Panc1 (cell line): ENCODE measurements around the gene PCDHGA1. TPM values are rescaled to one million over a fixed set of nuclear protein-coding genes. Genes with fewer than 3 reads are reported as not detected.
"Not testable (repeated sequence)": the region's sequence is repeated elsewhere in the genome, so short reads cannot be mapped to it uniquely, and the experiment has no call there.

Source experiments
- ATAC-seq: fragments of 200-7000 bp; cut with Tn5 transposase; 2 replicates; pipeline ENCODE4 v1.9.1; 2020; ENCODE audit warnings: mild to moderate bottlenecking, moderate library complexity
- BruUV-seq: library from RNA; stranded (reverse); fragments of 400-500 nt; replicated peaks from 2 replicates; lab custom pipeline; 2021; lab: Mats Ljungman, UMichigan
- CTCF ChIA-PET: fragments of 300-600 bp; sonication (Branson Sonifier 250); formaldehyde crosslinking; loops from one replicate; lab custom pipeline; 2022; ENCODE audit warnings: antibody characterized with exemption; lab: Charles Lee
- POLR2A ChIA-PET: fragments of 300-600 bp; sonication (Branson Sonifier 250); formaldehyde crosslinking; loops from one replicate; lab custom pipeline; 2022; ENCODE audit warnings: antibody characterized with exemption; lab: Charles Lee
- DNase-seq: peaks from one replicate; pipeline ENCODE4 v3.0.0-alpha.2; 2010; ENCODE audit warnings: low read depth, low spot score
- H3K27ac ChIP-seq: 2 replicates; pipeline ENCODE4 v1.5.1; 2011; ENCODE audit warnings: mild to moderate bottlenecking, low read length, inconsistent platforms
- H3K27me3 ChIP-seq: fragments of 200-500 bp; sonication (Bioruptor generic); 2 replicates; pipeline ENCODE4 v1.6.0; 2014; ENCODE audit warnings: low read length, inconsistent platforms; ENCODE audit not compliant: control insufficient read depth, insufficient read depth
- H3K36me3 ChIP-seq: fragments of 200-500 bp; sonication (Bioruptor generic); 2 replicates; pipeline ENCODE4 v1.5.1; 2014; ENCODE audit warnings: inconsistent platforms, mild to moderate bottlenecking, low read length, moderate library complexity; ENCODE audit not compliant: control insufficient read depth, insufficient read depth
- H3K4me1 ChIP-seq: 2 replicates; pipeline ENCODE4 v1.5.1; 2011; ENCODE audit warnings: inconsistent platforms, mild to moderate bottlenecking, low read length, moderate library complexity; ENCODE audit not compliant: control insufficient read depth, insufficient read depth
- H3K4me3 ChIP-seq, 2 experiments: 2 replicates each; pipeline ENCODE4 v1.5.1; 2011 to 2012; ENCODE audit warnings: low read depth in 2 of 2, low read length in 2 of 2, mild to moderate bottlenecking in 2 of 2, inconsistent platforms in 1 of 2, moderate library complexity in 1 of 2
- H3K9me3 ChIP-seq: fragments of 200-500 bp; sonication (Bioruptor generic); 2 replicates; pipeline ENCODE4 v1.5.1; 2014; ENCODE audit warnings: low read depth, mild to moderate bottlenecking, inconsistent platforms, low read length, moderate library complexity; ENCODE audit not compliant: control insufficient read depth, insufficient read depth
- SIN3A ChIP-seq: IDR thresholded peaks from 2 replicates; pipeline ENCODE4 v1.6.1; 2012; ENCODE audit warnings: low read depth, mild to moderate bottlenecking, low read length, moderate library complexity, borderline replicate concordance; ENCODE audit not compliant: insufficient read depth
- TCF7L2 ChIP-seq: IDR thresholded peaks from 2 replicates; pipeline ENCODE4 v1.6.1; 2011; ENCODE audit warnings: mild to moderate bottlenecking, low read depth, low read length, inconsistent platforms
- in situ Hi-C: cut with HindIII; loops from 2 replicates; pipeline ENCODE4 v1.10.0; 2016; ENCODE audit warnings: low sequenced_read_pairs, low pct_unique_long_range_greater_than_20kb
- intact Hi-C: fragments of 100-400 bp; cut with micrococcal nuclease; formaldehyde crosslinking; loops from one replicate; pipeline ENCODE4 v1.10.0; 2022; ENCODE audit not compliant: unreplicated experiment
- total RNA-seq: library from RNA; stranded (reverse); gene quantifications from one replicate; pipeline ENCODE4 v1.2.1, GENCODE V29; 2021; ENCODE audit not compliant: unreplicated experiment
- TF ChIP-seq, protein P1 (sequence below): fragments of 450-650 bp; IDR thresholded peaks from 2 replicates; pipeline ENCODE4 v1.5.1; 2017; ENCODE audit warnings: mild to moderate bottlenecking
- TF ChIP-seq, protein P2 (sequence below), 2 experiments: IDR thresholded peaks; 2 replicates each; pipeline ENCODE4 v1.6.1; 2011 to 2012; ENCODE audit warnings: low read depth in 2 of 2, control low read depth in 1 of 2, low read length in 1 of 2, mild to moderate bottlenecking in 1 of 2, moderate library complexity in 1 of 2; ENCODE audit not compliant: insufficient read depth in 1 of 2

The PCDHGA1 gene
- total RNA-seq, 1 experiment from 2014 or later = 0.92 TPM

DNA sequence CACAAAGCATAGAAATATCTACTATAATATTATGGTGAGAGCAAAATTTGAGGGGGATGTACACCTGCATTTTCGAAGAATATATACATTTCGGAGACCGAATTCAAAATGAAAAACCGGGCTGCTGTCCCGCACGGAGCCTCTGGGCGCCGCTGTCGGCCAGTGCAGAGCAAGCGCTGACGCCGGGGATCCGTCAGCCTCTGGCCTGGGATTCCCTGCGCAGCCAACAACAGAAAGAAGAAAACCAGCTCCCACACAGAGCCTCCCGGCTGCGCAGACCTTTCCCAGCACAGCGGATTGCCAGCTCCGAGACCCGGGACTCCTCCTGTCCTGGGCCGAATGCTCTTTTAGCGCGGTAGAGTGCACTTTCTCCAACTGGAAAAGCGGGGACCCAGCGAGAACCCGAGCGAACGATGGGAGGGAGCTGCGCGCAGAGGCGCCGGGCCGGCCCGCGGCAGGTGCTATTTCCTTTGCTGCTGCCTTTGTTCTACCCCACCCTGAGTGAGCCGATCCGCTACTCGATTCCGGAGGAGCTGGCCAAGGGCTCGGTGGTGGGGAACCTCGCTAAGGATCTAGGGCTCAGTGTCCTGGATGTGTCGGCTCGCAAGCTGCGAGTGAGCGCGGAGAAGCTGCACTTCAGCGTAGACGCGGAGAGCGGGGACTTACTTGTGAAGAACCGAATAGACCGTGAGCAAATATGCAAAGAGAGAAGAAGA, 77.6 kb downstream of the PCDHGA1 start, which contains the start of gene PCDHGB6:
TSS of gene PCDHGB6 (plus strand) at position 232 of the 716 bp plus-strand sequence. CDS start at position 414, 182 bp downstream.
- intact Hi-C loops, DNase-seq, ATAC-seq, H3K27ac ChIP-seq, BruUV-seq, POLR2A ChIA-PET, H3K4me3 ChIP-seq, H3K27me3 ChIP-seq, H3K36me3 ChIP-seq, H3K4me1 ChIP-seq, in situ Hi-C loops, H3K9me3 ChIP-seq, CTCF ChIA-PET: not testable (repeated sequence)
- TF ChIP-seq, protein P1, sequence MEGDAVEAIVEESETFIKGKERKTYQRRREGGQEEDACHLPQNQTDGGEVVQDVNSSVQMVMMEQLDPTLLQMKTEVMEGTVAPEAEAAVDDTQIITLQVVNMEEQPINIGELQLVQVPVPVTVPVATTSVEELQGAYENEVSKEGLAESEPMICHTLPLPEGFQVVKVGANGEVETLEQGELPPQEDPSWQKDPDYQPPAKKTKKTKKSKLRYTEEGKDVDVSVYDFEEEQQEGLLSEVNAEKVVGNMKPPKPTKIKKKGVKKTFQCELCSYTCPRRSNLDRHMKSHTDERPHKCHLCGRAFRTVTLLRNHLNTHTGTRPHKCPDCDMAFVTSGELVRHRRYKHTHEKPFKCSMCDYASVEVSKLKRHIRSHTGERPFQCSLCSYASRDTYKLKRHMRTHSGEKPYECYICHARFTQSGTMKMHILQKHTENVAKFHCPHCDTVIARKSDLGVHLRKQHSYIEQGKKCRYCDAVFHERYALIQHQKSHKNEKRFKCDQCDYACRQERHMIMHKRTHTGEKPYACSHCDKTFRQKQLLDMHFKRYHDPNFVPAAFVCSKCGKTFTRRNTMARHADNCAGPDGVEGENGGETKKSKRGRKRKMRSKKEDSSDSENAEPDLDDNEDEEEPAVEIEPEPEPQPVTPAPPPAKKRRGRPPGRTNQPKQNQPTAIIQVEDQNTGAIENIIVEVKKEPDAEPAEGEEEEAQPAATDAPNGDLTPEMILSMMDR = peak; percentile 34

DNA sequence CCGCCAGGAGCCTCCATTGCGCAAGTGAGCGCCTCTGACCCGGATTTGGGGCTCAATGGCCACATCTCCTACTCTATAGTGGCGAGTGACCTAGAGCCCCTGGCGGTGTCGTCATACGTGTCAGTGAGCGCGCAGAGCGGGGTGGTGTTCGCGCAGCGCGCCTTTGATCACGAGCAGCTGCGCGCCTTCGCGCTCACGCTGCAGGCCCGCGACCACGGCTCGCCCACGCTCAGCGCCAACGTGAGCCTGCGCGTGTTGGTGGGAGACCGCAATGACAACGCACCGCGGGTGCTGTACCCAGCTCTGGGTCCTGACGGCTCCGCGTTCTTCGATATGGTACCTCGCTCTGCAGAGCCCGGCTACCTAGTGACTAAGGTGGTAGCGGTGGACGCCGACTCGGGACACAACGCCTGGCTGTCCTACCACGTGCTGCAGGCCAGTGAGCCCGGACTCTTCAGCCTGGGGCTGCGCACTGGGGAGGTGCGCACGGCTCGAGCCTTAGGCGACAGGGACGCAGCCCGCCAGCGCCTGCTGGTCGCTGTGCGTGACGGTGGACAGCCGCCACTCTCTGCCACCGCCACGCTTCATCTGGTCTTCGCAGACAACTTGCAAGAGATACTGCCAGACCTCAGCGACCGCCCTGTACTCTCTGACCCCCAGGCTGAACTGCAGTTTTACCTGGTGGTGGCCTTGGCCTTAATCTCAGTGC, 79.4 kb downstream of the PCDHGA1 start:
- no peaks in the 10 kb centered on the region for H3K27me3 ChIP-seq
- in situ Hi-C loops = no loop called here
- CTCF ChIA-PET = no interaction called here

More for the DNA sequence above, 79.4 kb downstream of the PCDHGA1 start:
- BruUV-seq = no TSS peak
- Histone ChIP-seq H3K36me3 (no peaks in the 10 kb centered on the region), H3K9me3 (no peaks in the 10 kb centered on the region), H3K4me1 (no peaks in the 10 kb centered on the region), H3K27ac (no peak overlapping the region), H3K4me3 (no peak overlapping the region)
- DNase-seq = no peak
- intact Hi-C loops = loop anchor here (5.0 to 10.0 kb wide), 2 partner anchors 45 to 187 kb away; partner anchors contain the start of genes PCDHB14 and PCDHGA5
- POLR2A ChIA-PET = no interaction called here
- ATAC-seq = no peak
- TF ChIP-seq TCF7L2 = no peak
- TF ChIP-seq, protein P2, sequence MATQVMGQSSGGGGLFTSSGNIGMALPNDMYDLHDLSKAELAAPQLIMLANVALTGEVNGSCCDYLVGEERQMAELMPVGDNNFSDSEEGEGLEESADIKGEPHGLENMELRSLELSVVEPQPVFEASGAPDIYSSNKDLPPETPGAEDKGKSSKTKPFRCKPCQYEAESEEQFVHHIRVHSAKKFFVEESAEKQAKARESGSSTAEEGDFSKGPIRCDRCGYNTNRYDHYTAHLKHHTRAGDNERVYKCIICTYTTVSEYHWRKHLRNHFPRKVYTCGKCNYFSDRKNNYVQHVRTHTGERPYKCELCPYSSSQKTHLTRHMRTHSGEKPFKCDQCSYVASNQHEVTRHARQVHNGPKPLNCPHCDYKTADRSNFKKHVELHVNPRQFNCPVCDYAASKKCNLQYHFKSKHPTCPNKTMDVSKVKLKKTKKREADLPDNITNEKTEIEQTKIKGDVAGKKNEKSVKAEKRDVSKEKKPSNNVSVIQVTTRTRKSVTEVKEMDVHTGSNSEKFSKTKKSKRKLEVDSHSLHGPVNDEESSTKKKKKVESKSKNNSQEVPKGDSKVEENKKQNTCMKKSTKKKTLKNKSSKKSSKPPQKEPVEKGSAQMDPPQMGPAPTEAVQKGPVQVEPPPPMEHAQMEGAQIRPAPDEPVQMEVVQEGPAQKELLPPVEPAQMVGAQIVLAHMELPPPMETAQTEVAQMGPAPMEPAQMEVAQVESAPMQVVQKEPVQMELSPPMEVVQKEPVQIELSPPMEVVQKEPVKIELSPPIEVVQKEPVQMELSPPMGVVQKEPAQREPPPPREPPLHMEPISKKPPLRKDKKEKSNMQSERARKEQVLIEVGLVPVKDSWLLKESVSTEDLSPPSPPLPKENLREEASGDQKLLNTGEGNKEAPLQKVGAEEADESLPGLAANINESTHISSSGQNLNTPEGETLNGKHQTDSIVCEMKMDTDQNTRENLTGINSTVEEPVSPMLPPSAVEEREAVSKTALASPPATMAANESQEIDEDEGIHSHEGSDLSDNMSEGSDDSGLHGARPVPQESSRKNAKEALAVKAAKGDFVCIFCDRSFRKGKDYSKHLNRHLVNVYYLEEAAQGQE (IDR thresholded peaks at IDR 0.05; ENCODE audit: insufficient read depth in 1 of 2, low read depth in 2 of 2, low read length in 1 of 2) = no peak
- no peak for TF ChIP-seq SIN3A
- TF ChIP-seq, protein P1 = no peak
